OCI-LY1 (cell line): ENCODE results near the gene ILRUN.
A peak's percentile ranks its signal among the peaks of the same experiment; 100 is the strongest.

Experiments
- H2AFZ ChIP-seq: fragments of 200-600 bp; sonication (generic), shearing (Covaris generic); 2 replicates; pipeline ENCODE4 v1.6.0; 2014; ENCODE audit warnings: antibody characterized with exemption, mild to moderate bottlenecking, low read length
- H3F3A ChIP-seq: fragments of 200-600 bp; sonication (generic), shearing (Covaris generic); 2 replicates; pipeline ENCODE4 v1.6.0; 2014; ENCODE audit warnings: mild to moderate bottlenecking, antibody characterized with exemption, low read length, moderate library complexity; ENCODE audit not compliant: insufficient read depth
- H3K27ac ChIP-seq: fragments of 200-600 bp; sonication (generic); 2 replicates; pipeline ENCODE4 v1.5.1; 2014; ENCODE audit warnings: low read length, mixed run types, mild to moderate bottlenecking, low read depth; ENCODE audit not compliant: poor library complexity, severe bottlenecking
- H3K27me3 ChIP-seq: fragments of 200-600 bp; sonication (generic); 2 replicates; pipeline ENCODE4 v1.6.0; 2014; ENCODE audit warnings: antibody characterized with exemption, mild to moderate bottlenecking, low read length, moderate library complexity; ENCODE audit not compliant: insufficient read depth
- H3K36me3 ChIP-seq: fragments of 200-600 bp; sonication (generic); 2 replicates; pipeline ENCODE4 v1.6.1; 2014; ENCODE audit warnings: mild to moderate bottlenecking, antibody characterized with exemption, low read length, moderate library complexity, mixed read lengths; ENCODE audit not compliant: insufficient read depth
- H3K4me1 ChIP-seq: fragments of 200-600 bp; sonication (generic); 2 replicates; pipeline ENCODE4 v1.5.1; 2014; ENCODE audit warnings: mild to moderate bottlenecking, low read length, moderate library complexity; ENCODE audit not compliant: insufficient read depth, severe bottlenecking
- H3K4me2 ChIP-seq: fragments of 200-600 bp; sonication (generic), shearing (Covaris generic); 2 replicates; pipeline ENCODE4 v1.6.1; 2014; ENCODE audit warnings: low read length
- H3K4me3 ChIP-seq: fragments of 200-600 bp; sonication (generic); 2 replicates; pipeline ENCODE4 v1.5.1; 2014; ENCODE audit warnings: low read length, low read depth, mild to moderate bottlenecking, mixed read lengths; ENCODE audit not compliant: poor library complexity, severe bottlenecking
- H3K79me2 ChIP-seq: fragments of 200-600 bp; shearing (Covaris generic); 2 replicates; pipeline ENCODE4 v1.6.1; 2016; ENCODE audit warnings: mixed run types, low read length, mixed read lengths; ENCODE audit not compliant: insufficient read depth
- H3K9ac ChIP-seq: fragments of 200-600 bp; sonication (generic), shearing (Covaris generic); 2 replicates; pipeline ENCODE4 v1.6.1; 2014; ENCODE audit warnings: mild to moderate bottlenecking, low read length, mixed read lengths
- H3K9me2 ChIP-seq: fragments of 200-600 bp; sonication (generic), shearing (Covaris generic); 2 replicates; pipeline ENCODE4 v1.6.1; 2014; ENCODE audit warnings: low read depth, mild to moderate bottlenecking, low read length, mixed read lengths
- H3K9me3 ChIP-seq: fragments of 200-600 bp; shearing (Covaris generic); 2 replicates; pipeline ENCODE4 v1.6.1; 2014; ENCODE audit warnings: low read length, mixed read lengths
- H4K20me1 ChIP-seq: fragments of 200-600 bp; sonication (generic), shearing (Covaris generic); 2 replicates; pipeline ENCODE4 v1.6.0; 2016; ENCODE audit warnings: mild to moderate bottlenecking, low read length; ENCODE audit not compliant: insufficient read depth
- CTCF ChIP-seq: fragments of 200-600 bp; sonication (generic), shearing (Covaris generic); IDR thresholded peaks from 2 replicates; pipeline ENCODE4 v1.5.1; 2017; ENCODE audit warnings: mild to moderate bottlenecking, antibody characterized with exemption, low read length, moderate library complexity, mixed read lengths
- EZH2 ChIP-seq: fragments of 200-600 bp; sonication (generic), shearing (Covaris generic); IDR thresholded peaks from 2 replicates; pipeline ENCODE4 v1.8.0; 2017; ENCODE audit warnings: borderline replicate concordance, mixed run types, mild to moderate bottlenecking, antibody characterized with exemption, low read length, moderate library complexity, mixed read lengths

The ILRUN gene

GRCh38 chr6:34695729-34696188 is 808 bp downstream of the ILRUN start:
- peak overlapping the region; percentile 84 for H3K4me2 ChIP-seq
- peaks cover 61% of the 10 kb centered on the region for H3K4me1 ChIP-seq
- no peaks in the 10 kb centered on the region for H3K9me2 ChIP-seq
- peak overlapping the region; percentile 74 for H3K4me3 ChIP-seq
- TF ChIP-seq CTCF (no peak), EZH2 (no peak)
- peak overlapping the region; percentile 60 for H3K27ac ChIP-seq
- H3K27me3 ChIP-seq = no peaks in the 10 kb centered on the region
- no peaks in the 10 kb centered on the region for H3K9me3 ChIP-seq
- H4K20me1 ChIP-seq = no peaks in the 10 kb centered on the region
- H3K79me2 ChIP-seq = peaks cover 57% of the 10 kb centered on the region
- H3F3A ChIP-seq = no peaks in the 10 kb centered on the region
- no peak overlapping the region for H2AFZ ChIP-seq
- peak overlapping the region; percentile 84 for H3K9ac ChIP-seq
- H3K36me3 ChIP-seq = peaks cover 27% of the 10 kb centered on the region; the same call in 1 of the 2 replicates

- Histone ChIP-seq H3K27me3 (no peaks in the 10 kb centered on the region), H3K4me2 (no peak overlapping the region), H3K9ac (no peak overlapping the region), H3F3A (no peaks in the 10 kb centered on the region), H3K4me1 (peaks cover 52% of the 10 kb centered on the region), H3K9me2 (no peaks in the 10 kb centered on the region), H3K4me3 (no peak overlapping the region), H3K79me2 (peaks cover 90% of the 10 kb centered on the region), H3K9me3 (no peaks in the 10 kb centered on the region), H2AFZ (no peak overlapping the region), H3K36me3 (peaks cover 47% of the 10 kb centered on the region), H4K20me1 (no peaks in the 10 kb centered on the region), H3K27ac (no peak overlapping the region)
- TF ChIP-seq EZH2 (no peak), CTCF (no peak)
These were observed 4.3 kb downstream of the ILRUN start for GRCh38 chr6:34692280-34692679.

- no peaks in the 10 kb centered on the region for H4K20me1 ChIP-seq
- no peaks in the 10 kb centered on the region for H3K9me3 ChIP-seq
- no peak overlapping the region for H3K9ac ChIP-seq
- H3K27ac ChIP-seq = no peak overlapping the region
- no peaks in the 10 kb centered on the region for H3K9me2 ChIP-seq
- no peak for TF ChIP-seq EZH2
- no peak for TF ChIP-seq CTCF
- H3K4me3 ChIP-seq = no peak overlapping the region
- H3K36me3 ChIP-seq = peaks cover 53% of the 10 kb centered on the region
- peaks cover 98% of the 10 kb centered on the region for H3K79me2 ChIP-seq
- H3F3A ChIP-seq = 0 out of 2 replicates have a peak, but pooled peaks cover 4% of the 10 kb centered on the region
- H2AFZ ChIP-seq = no peak overlapping the region
- H3K4me2 ChIP-seq = no peak overlapping the region
- no peaks in the 10 kb centered on the region for H3K27me3 ChIP-seq
- peaks cover 51% of the 10 kb centered on the region for H3K4me1 ChIP-seq
These were observed 6.8 kb downstream of the ILRUN start for GRCh38 chr6:34689742-34690141.
